GM23338 (cell line): ENCODE measurements around the gene AIG1. TPM values are rescaled to one million over a fixed set of nuclear protein-coding genes. Genes with fewer than 3 reads are reported as not detected.

Experiments
- ATAC-seq: fragments of 200-7000 bp; cut with Tn5 transposase; 3 replicates; pipeline ENCODE4 v1.9.1; 2020
- DNase-seq: peaks from one replicate; pipeline ENCODE4 v3.0.0-alpha.2; 2015; ENCODE audit warnings: low spot score
- H2AFZ ChIP-seq: fragments of 200-600 bp; sonication (generic); 2 replicates; pipeline ENCODE4 v1.8.0; 2016; ENCODE audit warnings: antibody characterized with exemption, mild to moderate bottlenecking, moderate library complexity
- H3F3A ChIP-seq: fragments of 200-600 bp; sonication (generic); replicated peaks from 2 replicates; pipeline ENCODE4 v1.8.0; 2017; ENCODE audit warnings: antibody characterized with exemption, mixed run types, low read depth
- H3K27ac ChIP-seq: fragments of 200-600 bp; sonication (generic); 2 replicates; pipeline ENCODE4 v1.6.1; 2016; ENCODE audit warnings: low read depth
- H3K27me3 ChIP-seq: fragments of 200-600 bp; sonication (generic); 2 replicates; pipeline ENCODE4 v1.8.0; 2016; ENCODE audit warnings: mild to moderate bottlenecking, mixed run types, moderate library complexity; ENCODE audit not compliant: insufficient read depth
- H3K36me3 ChIP-seq: fragments of 200-600 bp; sonication (generic); 2 replicates; pipeline ENCODE4 v1.8.0; 2016; ENCODE audit warnings: mild to moderate bottlenecking; ENCODE audit not compliant: insufficient read depth
- H3K4me1 ChIP-seq: fragments of 200-600 bp; sonication (generic); 2 replicates; pipeline ENCODE4 v1.8.0; 2016; ENCODE audit warnings: mild to moderate bottlenecking, moderate library complexity; ENCODE audit not compliant: insufficient read depth
- H3K4me2 ChIP-seq: fragments of 200-600 bp; sonication (generic); 2 replicates; pipeline ENCODE4 v1.7.1; 2017; ENCODE audit warnings: mixed run types
- H3K4me3 ChIP-seq: fragments of 200-600 bp; sonication (generic); 2 replicates; pipeline ENCODE4 v1.6.1; 2016; ENCODE audit warnings: mixed run types
- H3K79me2 ChIP-seq: fragments of 200-600 bp; sonication (generic); replicated peaks from 2 replicates; pipeline ENCODE4 v1.8.0; 2017; ENCODE audit warnings: mild to moderate bottlenecking; ENCODE audit not compliant: insufficient read depth
- H3K9me2 ChIP-seq: fragments of 200-600 bp; sonication (generic); 2 replicates; pipeline ENCODE4 v1.8.0; 2017; ENCODE audit not compliant: insufficient read depth
- H4K20me1 ChIP-seq: fragments of 200-600 bp; sonication (generic); replicated peaks from 2 replicates; pipeline ENCODE4 v1.8.0; 2017; ENCODE audit warnings: mild to moderate bottlenecking; ENCODE audit not compliant: insufficient read depth
- H3K27ac Mint-ChIP-seq: 2 replicates; pipeline ENCODE4 v1.8.0; 2020; ENCODE audit warnings: inconsistent platforms, mild to moderate bottlenecking, moderate library complexity, mixed read lengths
- H3K27me3 Mint-ChIP-seq: 3 replicates; pipeline ENCODE4 v1.8.0; 2022; ENCODE audit warnings: low read depth, mild to moderate bottlenecking, moderate library complexity, mixed read lengths, inconsistent platforms; ENCODE audit not compliant: insufficient read depth, poor library complexity
- H3K36me3 Mint-ChIP-seq: 3 replicates; pipeline ENCODE4 v1.8.0; 2021; ENCODE audit warnings: low read depth, mild to moderate bottlenecking, inconsistent platforms, moderate library complexity, mixed read lengths
- H3K4me1 Mint-ChIP-seq: 3 replicates; pipeline ENCODE4 v1.8.0; 2020; ENCODE audit warnings: mild to moderate bottlenecking, inconsistent platforms, mixed read lengths
- H3K4me3 Mint-ChIP-seq: 3 replicates; pipeline ENCODE4 v1.8.0; 2021; ENCODE audit warnings: moderate library complexity, mild to moderate bottlenecking, inconsistent platforms, mixed read lengths
- H3K9me3 Mint-ChIP-seq: 3 replicates; pipeline ENCODE4 v1.8.0; 2020; ENCODE audit warnings: moderate library complexity, mild to moderate bottlenecking, inconsistent platforms, mixed read lengths
- CREB1 ChIP-seq: fragments of 250-450 bp; sonication (Bioruptor Pico); IDR thresholded peaks from 2 replicates; pipeline ENCODE4 v1.5.0; 2020; ENCODE audit warnings: low read depth, mild to moderate bottlenecking, moderate library complexity
- EZH2 ChIP-seq: fragments of 200-600 bp; sonication (generic); IDR thresholded peaks from one replicate; pipeline ENCODE4 v1.8.0; 2017; ENCODE audit warnings: antibody characterized with exemption, mild to moderate bottlenecking, low read depth; ENCODE audit not compliant: unreplicated experiment
- EZH2phosphoT487 ChIP-seq: fragments of 200-600 bp; sonication (generic); IDR thresholded peaks from one replicate; pipeline ENCODE4 v1.8.1; 2018; ENCODE audit warnings: antibody characterized with exemption; ENCODE audit not compliant: unreplicated experiment
- JUNB ChIP-seq: IDR thresholded peaks from one replicate; pipeline ENCODE4 v1.6.1; 2016; ENCODE audit warnings: antibody characterized with exemption; ENCODE audit not compliant: unreplicated experiment
- NANOG ChIP-seq: IDR thresholded peaks from 2 replicates; pipeline ENCODE4 v1.6.1; 2016; ENCODE audit warnings: antibody characterized with exemption, borderline replicate concordance
- POLR2AphosphoS5 ChIP-seq: IDR thresholded peaks from 2 replicates; pipeline ENCODE4 v1.6.1; 2016; ENCODE audit warnings: antibody characterized with exemption, low read depth
- STAT1 ChIP-seq: IDR thresholded peaks from one replicate; pipeline ENCODE4 v1.6.1; 2016; ENCODE audit warnings: antibody characterized with exemption; ENCODE audit not compliant: unreplicated experiment
- ZNF114 ChIP-seq: fragments of 250-450 bp; sonication (Bioruptor Pico); IDR thresholded peaks from 2 replicates; pipeline ENCODE4 v1.5.0; 2020; ENCODE audit warnings: mild to moderate bottlenecking, moderate library complexity
- ZNF331 ChIP-seq: fragments of 250-450 bp; sonication (Bioruptor Pico); IDR thresholded peaks from 2 replicates; pipeline ENCODE4 v1.5.0; 2020; ENCODE audit warnings: low read depth, mild to moderate bottlenecking, moderate library complexity
- polyA plus RNA-seq: library from polyadenylated mRNA; unstranded; fragments of >200 nt; fragmentation: Nextera tagmentation; extraction: Ambion mirVana; gene quantifications from 2 replicates; pipeline ENCODE4 v1.2.1, GENCODE V29; 2016
- total RNA-seq: library from RNA; depleted of rRNA; stranded (reverse); fragments of >200 nt; shearing (Covaris generic); gene quantifications from 2 replicates; pipeline ENCODE4 v1.2.3, GENCODE V29; 2014
- TF ChIP-seq, protein P1 (sequence below): fragments of 250-450 bp; sonication (Bioruptor Pico); IDR thresholded peaks from 2 replicates; pipeline ENCODE4 v1.5.0; 2020; ENCODE audit warnings: mild to moderate bottlenecking, moderate library complexity
- TF ChIP-seq, protein P2 (sequence below), 2 experiments: fragments of 200-600 bp in 1 of 2; sonication (generic) in 1 of 2; conservative IDR thresholded peaks; 2 replicates each; pipeline versions ENCODE4 v1.5.1 to v1.6.1; 2016 to 2017; ENCODE audit warnings: antibody characterized with exemption in 2 of 2, low read depth in 2 of 2, mild to moderate bottlenecking in 2 of 2, moderate library complexity in 1 of 2
- TF ChIP-seq, protein P3 (sequence below): IDR thresholded peaks from 2 replicates; pipeline ENCODE4 v1.6.1; 2016; ENCODE audit warnings: antibody characterized with exemption
- TF ChIP-seq, protein P4 (sequence below): IDR thresholded peaks from one replicate; pipeline ENCODE4 v1.6.1; 2018; ENCODE audit warnings: antibody characterized with exemption; ENCODE audit not compliant: unreplicated experiment

The AIG1 gene
- total and polyA plus RNA-seq, 2 experiments from 2014 or later: 65.2 to 88.4 TPM

DNA sequence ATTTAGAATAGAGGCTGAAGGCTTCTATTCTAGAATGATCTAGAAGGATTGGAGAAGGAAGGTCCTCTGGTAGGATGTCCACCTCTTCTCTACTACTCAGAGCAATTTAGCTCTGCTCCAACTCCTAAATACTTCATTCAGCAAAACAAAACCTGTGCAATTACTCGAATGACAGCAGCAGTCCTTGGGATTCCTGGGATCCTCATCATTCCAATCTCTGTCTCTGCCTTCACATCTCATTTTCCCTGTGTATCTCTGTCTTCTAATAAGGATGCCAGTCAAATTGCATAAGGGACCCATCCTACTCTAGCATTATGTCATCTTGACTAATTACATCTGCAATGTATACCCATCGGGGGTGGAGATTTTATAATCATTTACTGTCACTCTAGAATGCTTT is 5.5 kb upstream of the AIG1 start:
- ATAC-seq: no peak
- Mint-ChIP-seq H3K27ac (no peak overlapping the region), H3K27me3 (peaks cover 5% of the 10 kb centered on the region), H3K4me1 (peaks cover 27% of the 10 kb centered on the region), H3K4me3 (no peak overlapping the region), H3K9me3 (no peaks in the 10 kb centered on the region), H3K36me3 (no peaks in the 10 kb centered on the region)
- peak; percentile 22 for DNase-seq
- TF ChIP-seq, protein P1, sequence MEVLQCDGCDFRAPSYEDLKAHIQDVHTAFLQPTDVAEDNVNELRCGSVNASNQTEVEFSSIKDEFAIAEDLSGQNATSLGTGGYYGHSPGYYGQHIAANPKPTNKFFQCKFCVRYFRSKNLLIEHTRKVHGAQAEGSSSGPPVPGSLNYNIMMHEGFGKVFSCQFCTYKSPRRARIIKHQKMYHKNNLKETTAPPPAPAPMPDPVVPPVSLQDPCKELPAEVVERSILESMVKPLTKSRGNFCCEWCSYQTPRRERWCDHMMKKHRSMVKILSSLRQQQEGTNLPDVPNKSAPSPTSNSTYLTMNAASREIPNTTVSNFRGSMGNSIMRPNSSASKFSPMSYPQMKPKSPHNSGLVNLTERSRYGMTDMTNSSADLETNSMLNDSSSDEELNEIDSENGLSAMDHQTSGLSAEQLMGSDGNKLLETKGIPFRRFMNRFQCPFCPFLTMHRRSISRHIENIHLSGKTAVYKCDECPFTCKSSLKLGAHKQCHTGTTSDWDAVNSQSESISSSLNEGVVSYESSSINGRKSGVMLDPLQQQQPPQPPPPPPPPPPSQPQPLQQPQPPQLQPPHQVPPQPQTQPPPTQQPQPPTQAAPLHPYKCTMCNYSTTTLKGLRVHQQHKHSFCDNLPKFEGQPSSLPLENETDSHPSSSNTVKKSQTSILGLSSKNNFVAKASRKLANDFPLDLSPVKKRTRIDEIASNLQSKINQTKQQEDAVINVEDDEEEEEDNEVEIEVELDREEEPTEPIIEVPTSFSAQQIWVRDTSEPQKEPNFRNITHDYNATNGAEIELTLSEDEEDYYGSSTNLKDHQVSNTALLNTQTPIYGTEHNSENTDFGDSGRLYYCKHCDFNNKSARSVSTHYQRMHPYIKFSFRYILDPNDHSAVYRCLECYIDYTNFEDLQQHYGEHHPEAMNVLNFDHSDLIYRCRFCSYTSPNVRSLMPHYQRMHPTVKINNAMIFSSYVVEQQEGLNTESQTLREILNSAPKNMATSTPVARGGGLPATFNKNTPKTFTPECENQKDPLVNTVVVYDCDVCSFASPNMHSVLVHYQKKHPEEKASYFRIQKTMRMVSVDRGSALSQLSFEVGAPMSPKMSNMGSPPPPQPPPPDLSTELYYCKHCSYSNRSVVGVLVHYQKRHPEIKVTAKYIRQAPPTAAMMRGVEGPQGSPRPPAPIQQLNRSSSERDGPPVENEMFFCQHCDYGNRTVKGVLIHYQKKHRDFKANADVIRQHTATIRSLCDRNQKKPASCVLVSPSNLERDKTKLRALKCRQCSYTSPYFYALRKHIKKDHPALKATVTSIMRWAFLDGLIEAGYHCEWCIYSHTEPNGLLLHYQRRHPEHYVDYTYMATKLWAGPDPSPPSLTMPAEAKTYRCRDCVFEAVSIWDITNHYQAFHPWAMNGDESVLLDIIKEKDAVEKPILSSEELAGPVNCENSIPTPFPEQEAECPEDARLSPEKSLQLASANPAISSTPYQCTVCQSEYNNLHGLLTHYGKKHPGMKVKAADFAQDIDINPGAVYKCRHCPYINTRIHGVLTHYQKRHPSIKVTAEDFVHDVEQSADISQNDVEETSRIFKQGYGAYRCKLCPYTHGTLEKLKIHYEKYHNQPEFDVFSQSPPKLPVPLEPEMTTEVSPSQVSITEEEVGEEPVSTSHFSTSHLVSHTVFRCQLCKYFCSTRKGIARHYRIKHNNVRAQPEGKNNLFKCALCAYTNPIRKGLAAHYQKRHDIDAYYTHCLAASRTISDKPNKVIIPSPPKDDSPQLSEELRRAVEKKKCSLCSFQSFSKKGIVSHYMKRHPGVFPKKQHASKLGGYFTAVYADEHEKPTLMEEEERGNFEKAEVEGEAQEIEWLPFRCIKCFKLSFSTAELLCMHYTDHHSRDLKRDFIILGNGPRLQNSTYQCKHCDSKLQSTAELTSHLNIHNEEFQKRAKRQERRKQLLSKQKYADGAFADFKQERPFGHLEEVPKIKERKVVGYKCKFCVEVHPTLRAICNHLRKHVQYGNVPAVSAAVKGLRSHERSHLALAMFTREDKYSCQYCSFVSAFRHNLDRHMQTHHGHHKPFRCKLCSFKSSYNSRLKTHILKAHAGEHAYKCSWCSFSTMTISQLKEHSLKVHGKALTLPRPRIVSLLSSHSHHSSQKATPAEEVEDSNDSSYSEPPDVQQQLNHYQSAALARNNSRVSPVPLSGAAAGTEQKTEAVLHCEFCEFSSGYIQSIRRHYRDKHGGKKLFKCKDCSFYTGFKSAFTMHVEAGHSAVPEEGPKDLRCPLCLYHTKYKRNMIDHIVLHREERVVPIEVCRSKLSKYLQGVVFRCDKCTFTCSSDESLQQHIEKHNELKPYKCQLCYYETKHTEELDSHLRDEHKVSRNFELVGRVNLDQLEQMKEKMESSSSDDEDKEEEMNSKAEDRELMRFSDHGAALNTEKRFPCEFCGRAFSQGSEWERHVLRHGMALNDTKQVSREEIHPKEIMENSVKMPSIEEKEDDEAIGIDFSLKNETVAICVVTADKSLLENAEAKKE (CRISPR knock-in tag): no peak
- TF ChIP-seq, protein P2, sequence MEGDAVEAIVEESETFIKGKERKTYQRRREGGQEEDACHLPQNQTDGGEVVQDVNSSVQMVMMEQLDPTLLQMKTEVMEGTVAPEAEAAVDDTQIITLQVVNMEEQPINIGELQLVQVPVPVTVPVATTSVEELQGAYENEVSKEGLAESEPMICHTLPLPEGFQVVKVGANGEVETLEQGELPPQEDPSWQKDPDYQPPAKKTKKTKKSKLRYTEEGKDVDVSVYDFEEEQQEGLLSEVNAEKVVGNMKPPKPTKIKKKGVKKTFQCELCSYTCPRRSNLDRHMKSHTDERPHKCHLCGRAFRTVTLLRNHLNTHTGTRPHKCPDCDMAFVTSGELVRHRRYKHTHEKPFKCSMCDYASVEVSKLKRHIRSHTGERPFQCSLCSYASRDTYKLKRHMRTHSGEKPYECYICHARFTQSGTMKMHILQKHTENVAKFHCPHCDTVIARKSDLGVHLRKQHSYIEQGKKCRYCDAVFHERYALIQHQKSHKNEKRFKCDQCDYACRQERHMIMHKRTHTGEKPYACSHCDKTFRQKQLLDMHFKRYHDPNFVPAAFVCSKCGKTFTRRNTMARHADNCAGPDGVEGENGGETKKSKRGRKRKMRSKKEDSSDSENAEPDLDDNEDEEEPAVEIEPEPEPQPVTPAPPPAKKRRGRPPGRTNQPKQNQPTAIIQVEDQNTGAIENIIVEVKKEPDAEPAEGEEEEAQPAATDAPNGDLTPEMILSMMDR (conservative IDR thresholded peaks at IDR 0.05; ENCODE audit: low read depth in 2 of 2): no peak
- TF ChIP-seq, protein P3, sequence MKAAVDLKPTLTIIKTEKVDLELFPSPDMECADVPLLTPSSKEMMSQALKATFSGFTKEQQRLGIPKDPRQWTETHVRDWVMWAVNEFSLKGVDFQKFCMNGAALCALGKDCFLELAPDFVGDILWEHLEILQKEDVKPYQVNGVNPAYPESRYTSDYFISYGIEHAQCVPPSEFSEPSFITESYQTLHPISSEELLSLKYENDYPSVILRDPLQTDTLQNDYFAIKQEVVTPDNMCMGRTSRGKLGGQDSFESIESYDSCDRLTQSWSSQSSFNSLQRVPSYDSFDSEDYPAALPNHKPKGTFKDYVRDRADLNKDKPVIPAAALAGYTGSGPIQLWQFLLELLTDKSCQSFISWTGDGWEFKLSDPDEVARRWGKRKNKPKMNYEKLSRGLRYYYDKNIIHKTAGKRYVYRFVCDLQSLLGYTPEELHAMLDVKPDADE: no peak
- TF ChIP-seq NANOG: no peak
- no peak for TF ChIP-seq ZNF331 (CRISPR knock-in tag)
- no peak for TF ChIP-seq EZH2phosphoT487
- TF ChIP-seq POLR2AphosphoS5: no peak
- no peak for TF ChIP-seq ZNF114 (CRISPR knock-in tag)
- TF ChIP-seq STAT1: no peak
- no peak for TF ChIP-seq CREB1 (CRISPR knock-in tag)
- TF ChIP-seq EZH2: no peak
- TF ChIP-seq, protein P4, sequence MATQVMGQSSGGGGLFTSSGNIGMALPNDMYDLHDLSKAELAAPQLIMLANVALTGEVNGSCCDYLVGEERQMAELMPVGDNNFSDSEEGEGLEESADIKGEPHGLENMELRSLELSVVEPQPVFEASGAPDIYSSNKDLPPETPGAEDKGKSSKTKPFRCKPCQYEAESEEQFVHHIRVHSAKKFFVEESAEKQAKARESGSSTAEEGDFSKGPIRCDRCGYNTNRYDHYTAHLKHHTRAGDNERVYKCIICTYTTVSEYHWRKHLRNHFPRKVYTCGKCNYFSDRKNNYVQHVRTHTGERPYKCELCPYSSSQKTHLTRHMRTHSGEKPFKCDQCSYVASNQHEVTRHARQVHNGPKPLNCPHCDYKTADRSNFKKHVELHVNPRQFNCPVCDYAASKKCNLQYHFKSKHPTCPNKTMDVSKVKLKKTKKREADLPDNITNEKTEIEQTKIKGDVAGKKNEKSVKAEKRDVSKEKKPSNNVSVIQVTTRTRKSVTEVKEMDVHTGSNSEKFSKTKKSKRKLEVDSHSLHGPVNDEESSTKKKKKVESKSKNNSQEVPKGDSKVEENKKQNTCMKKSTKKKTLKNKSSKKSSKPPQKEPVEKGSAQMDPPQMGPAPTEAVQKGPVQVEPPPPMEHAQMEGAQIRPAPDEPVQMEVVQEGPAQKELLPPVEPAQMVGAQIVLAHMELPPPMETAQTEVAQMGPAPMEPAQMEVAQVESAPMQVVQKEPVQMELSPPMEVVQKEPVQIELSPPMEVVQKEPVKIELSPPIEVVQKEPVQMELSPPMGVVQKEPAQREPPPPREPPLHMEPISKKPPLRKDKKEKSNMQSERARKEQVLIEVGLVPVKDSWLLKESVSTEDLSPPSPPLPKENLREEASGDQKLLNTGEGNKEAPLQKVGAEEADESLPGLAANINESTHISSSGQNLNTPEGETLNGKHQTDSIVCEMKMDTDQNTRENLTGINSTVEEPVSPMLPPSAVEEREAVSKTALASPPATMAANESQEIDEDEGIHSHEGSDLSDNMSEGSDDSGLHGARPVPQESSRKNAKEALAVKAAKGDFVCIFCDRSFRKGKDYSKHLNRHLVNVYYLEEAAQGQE: no peak
- no peak for TF ChIP-seq JUNB
- Histone ChIP-seq H3K9me2 (no peaks in the 10 kb centered on the region), H3K4me2 (peak overlapping the region; percentile 30; the same call in 1 of the 2 replicates), H3K27me3 (no peaks in the 10 kb centered on the region), H2AFZ (no peak overlapping the region), H3K79me2 (no peaks in the 10 kb centered on the region), H4K20me1 (no peaks in the 10 kb centered on the region), H3K27ac (no peak overlapping the region), H3K4me3 (no peak overlapping the region), H3K4me1 (peaks cover 32% of the 10 kb centered on the region), H3K36me3 (no peaks in the 10 kb centered on the region), H3F3A (no peaks in the 10 kb centered on the region)
